ENCODE data around the gene TESK1. TPM values are rescaled to one million over a fixed set of nuclear protein-coding genes. Genes with fewer than 3 reads are reported as not detected.

TESK1 gene
- total and polyA plus RNA-seq, 2 experiments from 2014 or later: 6.8 to 10.7 TPM

- TF ChIP-seq, protein P1, sequence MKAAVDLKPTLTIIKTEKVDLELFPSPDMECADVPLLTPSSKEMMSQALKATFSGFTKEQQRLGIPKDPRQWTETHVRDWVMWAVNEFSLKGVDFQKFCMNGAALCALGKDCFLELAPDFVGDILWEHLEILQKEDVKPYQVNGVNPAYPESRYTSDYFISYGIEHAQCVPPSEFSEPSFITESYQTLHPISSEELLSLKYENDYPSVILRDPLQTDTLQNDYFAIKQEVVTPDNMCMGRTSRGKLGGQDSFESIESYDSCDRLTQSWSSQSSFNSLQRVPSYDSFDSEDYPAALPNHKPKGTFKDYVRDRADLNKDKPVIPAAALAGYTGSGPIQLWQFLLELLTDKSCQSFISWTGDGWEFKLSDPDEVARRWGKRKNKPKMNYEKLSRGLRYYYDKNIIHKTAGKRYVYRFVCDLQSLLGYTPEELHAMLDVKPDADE (IDR thresholded peaks at IDR 0.05): no peak
- TF ChIP-seq POLR2AphosphoS5 (IDR thresholded peaks at IDR 0.05; ENCODE audit: low read depth) (no peak), EZH2 (IDR thresholded peaks at IDR 0.05; ENCODE audit: low read depth, unreplicated experiment) (no peak), CREB1 (CRISPR knock-in tag; IDR thresholded peaks at IDR 0.05; ENCODE audit: low read depth) (no peak), ZNF331 (CRISPR knock-in tag; IDR thresholded peaks at IDR 0.05; ENCODE audit: low read depth) (no peak), JUNB (IDR thresholded peaks at IDR 0.05; ENCODE audit: unreplicated experiment) (no peak), STAT1 (IDR thresholded peaks at IDR 0.05; ENCODE audit: unreplicated experiment) (no peak)
Observed at GRCh38 chr9:35598866-35599590, 6.0 kb upstream of the TESK1 start (continued).

GRCh38 chr9:35599763-35600604 lies 5.1 kb upstream of the TESK1 start:
- ATAC-seq: peak; percentile 5; the same call in 2 of the 3 replicates
- Histone ChIP-seq H3F3A (replicated peaks; ENCODE audit: low read depth) (peaks cover 13% of the 10 kb centered on the region; the same call in 1 of the 2 replicates), H3K9me2 (ENCODE audit: insufficient read depth) (no peaks in the 10 kb centered on the region), H3K4me3 (no peak overlapping the region), H4K20me1 (replicated peaks; ENCODE audit: insufficient read depth) (no peaks in the 10 kb centered on the region), H3K27me3 (ENCODE audit: insufficient read depth) (no peaks in the 10 kb centered on the region), H3K4me1 (ENCODE audit: insufficient read depth) (peaks cover 13% of the 10 kb centered on the region), H3K79me2 (replicated peaks; ENCODE audit: insufficient read depth) (no peaks in the 10 kb centered on the region), H3K4me2 (peak overlapping the region; percentile 48; the same call in 1 of the 2 replicates), H2AFZ (no peak overlapping the region), H3K36me3 (ENCODE audit: insufficient read depth) (no peaks in the 10 kb centered on the region), H3K27ac (ENCODE audit: low read depth) (no peak overlapping the region)
- Mint-ChIP-seq H3K27me3 (ENCODE audit: insufficient read depth, low read depth, poor library complexity) (peaks cover 8% of the 10 kb centered on the region), H3K36me3 (ENCODE audit: low read depth) (no peaks in the 10 kb centered on the region), H3K4me3 (no peak overlapping the region), H3K27ac (no peak overlapping the region), H3K9me3 (no peaks in the 10 kb centered on the region), H3K4me1 (peaks cover 9% of the 10 kb centered on the region)
- TF ChIP-seq STAT1 (IDR thresholded peaks at IDR 0.05; ENCODE audit: unreplicated experiment): no peak
- no peak for TF ChIP-seq EZH2 (IDR thresholded peaks at IDR 0.05; ENCODE audit: low read depth, unreplicated experiment)
- TF ChIP-seq JUNB (IDR thresholded peaks at IDR 0.05; ENCODE audit: unreplicated experiment): no peak
- TF ChIP-seq, protein P2, sequence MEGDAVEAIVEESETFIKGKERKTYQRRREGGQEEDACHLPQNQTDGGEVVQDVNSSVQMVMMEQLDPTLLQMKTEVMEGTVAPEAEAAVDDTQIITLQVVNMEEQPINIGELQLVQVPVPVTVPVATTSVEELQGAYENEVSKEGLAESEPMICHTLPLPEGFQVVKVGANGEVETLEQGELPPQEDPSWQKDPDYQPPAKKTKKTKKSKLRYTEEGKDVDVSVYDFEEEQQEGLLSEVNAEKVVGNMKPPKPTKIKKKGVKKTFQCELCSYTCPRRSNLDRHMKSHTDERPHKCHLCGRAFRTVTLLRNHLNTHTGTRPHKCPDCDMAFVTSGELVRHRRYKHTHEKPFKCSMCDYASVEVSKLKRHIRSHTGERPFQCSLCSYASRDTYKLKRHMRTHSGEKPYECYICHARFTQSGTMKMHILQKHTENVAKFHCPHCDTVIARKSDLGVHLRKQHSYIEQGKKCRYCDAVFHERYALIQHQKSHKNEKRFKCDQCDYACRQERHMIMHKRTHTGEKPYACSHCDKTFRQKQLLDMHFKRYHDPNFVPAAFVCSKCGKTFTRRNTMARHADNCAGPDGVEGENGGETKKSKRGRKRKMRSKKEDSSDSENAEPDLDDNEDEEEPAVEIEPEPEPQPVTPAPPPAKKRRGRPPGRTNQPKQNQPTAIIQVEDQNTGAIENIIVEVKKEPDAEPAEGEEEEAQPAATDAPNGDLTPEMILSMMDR (conservative IDR thresholded peaks at IDR 0.05; ENCODE audit: low read depth in 2 of 2): peak; percentile 22 to 45
- no peak for TF ChIP-seq NANOG (IDR thresholded peaks at IDR 0.05; ENCODE audit: borderline replicate concordance)
- TF ChIP-seq POLR2AphosphoS5 (IDR thresholded peaks at IDR 0.05; ENCODE audit: low read depth): no peak
- TF ChIP-seq CREB1 (CRISPR knock-in tag; IDR thresholded peaks at IDR 0.05; ENCODE audit: low read depth): no peak
- TF ChIP-seq EZH2phosphoT487 (IDR thresholded peaks at IDR 0.05; ENCODE audit: unreplicated experiment): no peak
- TF ChIP-seq ZNF114 (CRISPR knock-in tag; IDR thresholded peaks at IDR 0.05): no peak
- DNase-seq (ENCODE audit: low spot score): peak; percentile 65
